GM10248 (cell line): ENCODE data around the gene OCEL1.

Experiments used
- CTCF ChIA-PET: fragments of 300-600 bp; sonication (Branson Sonifier 250); formaldehyde crosslinking; extraction: SDS; loops from one replicate; lab custom pipeline; 2021; ENCODE audit warnings: antibody characterized with exemption; lab: Yijun Ruan, JAX
- POLR2A ChIA-PET: fragments of 350-650 bp; sonication (Branson Sonifier 250); formaldehyde crosslinking; extraction: SDS; loops from one replicate; lab custom pipeline; 2020; ENCODE audit warnings: antibody characterized with exemption; lab: Yijun Ruan, JAX
- DNase-seq: peaks from one replicate; pipeline ENCODE4 v3.0.0; 2012; ENCODE audit errors: extremely low spot score
- TF ChIP-seq, protein P1 (sequence below): IDR thresholded peaks from 2 replicates; pipeline ENCODE4 v1.5.1; 2012; ENCODE audit warnings: mild to moderate bottlenecking, low read depth; ENCODE audit errors: extremely low read depth, missing control alignments, control extremely low read depth

Gene OCEL1

GRCh38 chr19:17209126-17210036 lies 16.6 kb upstream of the OCEL1 start:
- ChIA-PET POLR2A (interaction anchor here (0.6 kb wide), 2 partner anchors 17 to 128 kb away, joined by 6 to 9 read pairs; partner anchors contain the start of gene OCEL1), CTCF (interaction anchor here (1.1 kb wide), 1 partner anchor 26 kb away, joined by 6 read pairs; no protein-coding TSS in a partner anchor)
- peak; percentile 76 for DNase-seq
- TF ChIP-seq, protein P1, sequence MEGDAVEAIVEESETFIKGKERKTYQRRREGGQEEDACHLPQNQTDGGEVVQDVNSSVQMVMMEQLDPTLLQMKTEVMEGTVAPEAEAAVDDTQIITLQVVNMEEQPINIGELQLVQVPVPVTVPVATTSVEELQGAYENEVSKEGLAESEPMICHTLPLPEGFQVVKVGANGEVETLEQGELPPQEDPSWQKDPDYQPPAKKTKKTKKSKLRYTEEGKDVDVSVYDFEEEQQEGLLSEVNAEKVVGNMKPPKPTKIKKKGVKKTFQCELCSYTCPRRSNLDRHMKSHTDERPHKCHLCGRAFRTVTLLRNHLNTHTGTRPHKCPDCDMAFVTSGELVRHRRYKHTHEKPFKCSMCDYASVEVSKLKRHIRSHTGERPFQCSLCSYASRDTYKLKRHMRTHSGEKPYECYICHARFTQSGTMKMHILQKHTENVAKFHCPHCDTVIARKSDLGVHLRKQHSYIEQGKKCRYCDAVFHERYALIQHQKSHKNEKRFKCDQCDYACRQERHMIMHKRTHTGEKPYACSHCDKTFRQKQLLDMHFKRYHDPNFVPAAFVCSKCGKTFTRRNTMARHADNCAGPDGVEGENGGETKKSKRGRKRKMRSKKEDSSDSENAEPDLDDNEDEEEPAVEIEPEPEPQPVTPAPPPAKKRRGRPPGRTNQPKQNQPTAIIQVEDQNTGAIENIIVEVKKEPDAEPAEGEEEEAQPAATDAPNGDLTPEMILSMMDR = no peak

DNA sequence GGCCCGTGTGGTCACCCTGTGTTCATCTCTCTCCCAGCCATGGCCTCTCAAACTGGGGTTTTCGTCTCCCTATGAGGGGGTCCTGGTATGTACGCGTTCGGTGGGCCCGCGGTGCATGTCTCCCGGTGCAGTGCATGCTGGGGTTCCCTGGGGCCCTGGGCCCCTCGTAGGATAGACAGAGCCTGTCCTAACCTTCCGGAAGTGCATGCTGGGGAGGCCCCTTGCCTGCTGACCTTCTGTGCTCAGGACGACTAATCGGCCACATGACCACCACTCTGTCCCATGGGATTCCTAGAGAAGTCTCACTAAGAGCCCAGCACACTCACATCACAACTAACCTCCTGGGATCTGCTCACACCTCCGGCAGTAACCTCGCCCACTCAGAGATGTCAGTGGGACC lies 15.7 kb upstream of the OCEL1 start:
- TF ChIP-seq, protein P1 = no peak
- POLR2A ChIA-PET = no interaction called here
- CTCF ChIA-PET = no interaction called here
- DNase-seq = no peak

- ChIA-PET CTCF (interaction anchor here (1.3 kb wide), 1 partner anchor 24 kb away, joined by 4 read pairs; no protein-coding TSS in a partner anchor), POLR2A (interaction anchor here (0.6 kb wide), 1 partner anchor 27 kb away, joined by 5 read pairs; no protein-coding TSS in a partner anchor)
- TF ChIP-seq, protein P1 = no peak
- DNase-seq = no peak
Observed at GRCh38 chr19:17211547-17212446, 14.2 kb upstream of the OCEL1 start.

DNA sequence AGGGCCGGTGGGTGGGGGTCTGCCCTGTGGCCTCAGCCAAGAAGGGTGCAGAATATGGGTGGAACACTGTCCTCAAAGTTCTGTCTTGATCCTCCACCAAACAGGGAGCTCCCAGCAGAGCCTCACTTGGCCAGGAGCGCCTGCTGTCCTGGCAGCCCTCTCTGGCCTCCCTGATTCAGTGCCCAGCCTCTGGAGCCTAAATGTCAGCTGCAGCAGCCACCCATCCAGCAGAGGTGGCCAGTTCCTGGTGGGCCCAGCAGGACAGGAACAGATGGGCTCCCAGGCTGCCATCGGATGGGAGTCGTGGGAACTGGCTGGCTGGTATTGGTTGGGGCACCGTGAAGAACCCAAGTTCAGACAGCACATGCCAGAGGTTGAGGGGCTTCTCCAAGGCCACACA lies 12.7 kb upstream of the OCEL1 start:
- POLR2A ChIA-PET = interaction anchor here (0.6 kb wide), 1 partner anchor 24 kb away, joined by 3 read pairs; no protein-coding TSS in a partner anchor

DNA sequence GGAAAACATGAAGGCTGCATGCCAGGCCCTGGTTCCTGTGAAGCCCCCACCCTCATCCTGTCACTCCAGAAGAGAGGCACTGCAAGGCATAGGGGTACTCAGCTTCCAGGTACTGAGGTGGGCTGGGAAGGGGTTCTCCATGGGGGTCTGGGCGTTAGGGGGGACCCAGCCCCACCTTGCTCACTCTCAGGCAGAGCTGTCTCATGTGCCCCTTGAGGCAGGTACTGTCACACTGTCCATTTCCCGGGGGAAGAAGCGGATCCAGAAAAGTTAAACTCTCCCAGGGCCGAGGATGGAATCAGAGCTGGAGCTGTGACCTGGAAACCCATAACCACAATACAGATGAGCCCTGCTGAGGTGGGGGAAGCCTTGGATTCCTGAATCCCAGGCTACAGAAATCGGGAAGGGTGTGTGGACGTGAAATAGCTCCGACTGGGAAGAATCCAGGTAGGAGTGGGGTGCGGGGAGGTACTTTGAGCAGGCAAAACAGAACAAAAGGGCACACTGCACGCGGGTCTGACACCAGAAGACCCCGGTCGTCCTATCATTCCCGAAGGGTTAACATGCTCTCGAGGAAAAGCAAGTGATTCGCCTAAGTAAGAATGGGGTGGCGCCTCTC lies 11.4 kb upstream of the OCEL1 start:
- POLR2A ChIA-PET = interaction anchor here (0.6 to 1.8 kb wide), 5 partner anchors 10 to 1069 kb away, joined by 3 to 6 read pairs (median 5); partner anchors contain the start of genes BABAM1 and OCEL1
- DNase-seq = no peak
- TF ChIP-seq, protein P1 = no peak
- CTCF ChIA-PET = interaction anchor here (1.1 to 2.0 kb wide), 2 partner anchors 11 to 45 kb away, joined by 4 to 5 read pairs; partner anchors contain the start of gene OCEL1

More for the DNA sequence above, 12.7 kb upstream of the OCEL1 start:
- TF ChIP-seq, protein P1 = no peak
- DNase-seq = no peak
- CTCF ChIA-PET = no interaction called here
